Suprapubic skin (tissue), 3 donors: ENCODE results near the gene TBC1D22A.

Source experiments
- POLR2A ChIP-seq, 2 donors: fragments of 450-650 bp; IDR thresholded peaks; one replicate each; pipeline ENCODE4 v1.6.1; 2017; ENCODE audit warnings: antibody characterized with exemption in 2 of 2, mild to moderate bottlenecking in 2 of 2, moderate library complexity in 2 of 2
- TF ChIP-seq, protein P1 (sequence below), 2 donors: fragments of 200-600 bp in 1 of 2; fragments of 450-650 bp in 1 of 2; sonication (generic) in 1 of 2; IDR thresholded peaks; one replicate each; pipeline ENCODE4 v1.5.1; 2016 to 2019; ENCODE audit warnings: antibody characterized with exemption in 2 of 2, mild to moderate bottlenecking in 1 of 2, moderate library complexity in 1 of 2

DNA sequence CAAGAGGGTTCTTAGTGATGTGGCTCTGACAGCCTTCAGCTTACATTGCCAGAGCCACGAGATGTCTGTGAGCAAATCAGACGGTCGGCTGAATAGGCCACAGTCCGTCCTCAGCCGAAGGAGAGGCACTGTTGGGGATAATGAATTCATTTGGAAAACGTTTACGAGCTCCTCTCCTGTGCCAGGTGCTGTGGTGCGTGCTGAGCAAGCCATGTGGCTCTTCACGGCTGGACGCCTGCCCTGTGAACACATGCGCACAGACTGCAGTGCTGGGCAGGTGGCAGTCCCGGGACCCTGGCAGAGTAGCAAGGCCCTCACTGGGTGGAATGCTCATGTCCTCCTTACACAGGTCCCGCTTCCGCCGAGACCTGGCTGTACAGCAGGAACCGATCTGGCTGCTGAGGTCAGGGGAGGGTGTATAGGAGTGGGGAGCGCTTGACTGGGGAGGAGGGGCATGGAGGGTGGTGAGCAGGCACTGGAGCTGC is 6.8 kb downstream of the TBC1D22A start:
- TF ChIP-seq, protein P1, sequence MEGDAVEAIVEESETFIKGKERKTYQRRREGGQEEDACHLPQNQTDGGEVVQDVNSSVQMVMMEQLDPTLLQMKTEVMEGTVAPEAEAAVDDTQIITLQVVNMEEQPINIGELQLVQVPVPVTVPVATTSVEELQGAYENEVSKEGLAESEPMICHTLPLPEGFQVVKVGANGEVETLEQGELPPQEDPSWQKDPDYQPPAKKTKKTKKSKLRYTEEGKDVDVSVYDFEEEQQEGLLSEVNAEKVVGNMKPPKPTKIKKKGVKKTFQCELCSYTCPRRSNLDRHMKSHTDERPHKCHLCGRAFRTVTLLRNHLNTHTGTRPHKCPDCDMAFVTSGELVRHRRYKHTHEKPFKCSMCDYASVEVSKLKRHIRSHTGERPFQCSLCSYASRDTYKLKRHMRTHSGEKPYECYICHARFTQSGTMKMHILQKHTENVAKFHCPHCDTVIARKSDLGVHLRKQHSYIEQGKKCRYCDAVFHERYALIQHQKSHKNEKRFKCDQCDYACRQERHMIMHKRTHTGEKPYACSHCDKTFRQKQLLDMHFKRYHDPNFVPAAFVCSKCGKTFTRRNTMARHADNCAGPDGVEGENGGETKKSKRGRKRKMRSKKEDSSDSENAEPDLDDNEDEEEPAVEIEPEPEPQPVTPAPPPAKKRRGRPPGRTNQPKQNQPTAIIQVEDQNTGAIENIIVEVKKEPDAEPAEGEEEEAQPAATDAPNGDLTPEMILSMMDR (IDR thresholded peaks at IDR 0.05): no peak
- no peak for TF ChIP-seq POLR2A (IDR thresholded peaks at IDR 0.05)
